OCI-LY7 (cell line): ENCODE measurements around the gene RFX2. TPM values are rescaled to one million over a fixed set of nuclear protein-coding genes. Genes with fewer than 3 reads are reported as not detected.

Experiments
- BruUV-seq: library from RNA; stranded (reverse); fragments of 400-500 nt; replicated peaks from 2 replicates; lab custom pipeline; 2021; lab: Mats Ljungman, UMichigan
- CTCF ChIA-PET: fragments of 300-600 bp; sonication (Branson Sonifier 250); formaldehyde crosslinking; loops from one replicate; lab custom pipeline; 2022; ENCODE audit warnings: antibody characterized with exemption; ENCODE audit not compliant: unreplicated experiment; lab: Charles Lee
- POLR2A ChIA-PET: fragments of 300-600 bp; sonication (Branson Sonifier 250); formaldehyde crosslinking; loops from one replicate; lab custom pipeline; 2022; ENCODE audit warnings: antibody characterized with exemption; lab: Charles Lee
- DNase-seq: peaks from one replicate; pipeline ENCODE4 v3.0.0-alpha.2; 2015; ENCODE audit warnings: low spot score
- H2AFZ ChIP-seq: fragments of 200-600 bp; sonication (generic), shearing (Covaris generic); 2 replicates; pipeline ENCODE4 v1.6.1; 2014; ENCODE audit warnings: mild to moderate bottlenecking, antibody characterized with exemption, low read length, moderate library complexity
- H3K27ac ChIP-seq: fragments of 200-600 bp; sonication (generic); 2 replicates; pipeline ENCODE4 v1.5.1; 2014; ENCODE audit warnings: mixed run types, low read depth, mild to moderate bottlenecking, moderate library complexity, low read length, inconsistent platforms; ENCODE audit not compliant: poor library complexity, severe bottlenecking
- H3K36me3 ChIP-seq: fragments of 200-600 bp; sonication (generic); 2 replicates; pipeline ENCODE4 v1.6.1; 2014; ENCODE audit warnings: mild to moderate bottlenecking, antibody characterized with exemption, low read length, moderate library complexity, mixed read lengths; ENCODE audit not compliant: insufficient read depth
- H3K4me1 ChIP-seq: fragments of 200-600 bp; sonication (generic); 2 replicates; pipeline ENCODE4 v1.5.1; 2014; ENCODE audit warnings: mild to moderate bottlenecking, low read length; ENCODE audit not compliant: insufficient read depth, poor library complexity, severe bottlenecking
- H3K4me2 ChIP-seq: fragments of 200-600 bp; sonication (generic); 2 replicates; pipeline ENCODE4 v1.6.1; 2014; ENCODE audit warnings: mild to moderate bottlenecking, low read length
- H3K4me3 ChIP-seq: fragments of 200-600 bp; sonication (generic); 2 replicates; pipeline ENCODE4 v1.5.1; 2014; ENCODE audit warnings: mild to moderate bottlenecking, low read depth, low read length; ENCODE audit not compliant: poor library complexity, severe bottlenecking
- H3K79me2 ChIP-seq: fragments of 200-600 bp; sonication (generic); 2 replicates; pipeline ENCODE4 v1.6.1; 2016; ENCODE audit warnings: low read depth, mild to moderate bottlenecking, low read length, moderate library complexity, mixed read lengths; ENCODE audit not compliant: insufficient read depth
- H3K9me2 ChIP-seq: fragments of 200-600 bp; sonication (generic); 2 replicates; pipeline ENCODE4 v1.6.1; 2016; ENCODE audit warnings: mild to moderate bottlenecking, low read length, mixed read lengths; ENCODE audit not compliant: insufficient read depth
- H3K9me3 ChIP-seq: fragments of 200-600 bp; sonication (generic); 2 replicates; pipeline ENCODE4 v1.6.1; 2014; ENCODE audit warnings: mild to moderate bottlenecking, mixed run types, low read length, mixed read lengths
- H4K20me1 ChIP-seq: fragments of 200-600 bp; sonication (generic); 2 replicates; pipeline ENCODE4 v1.6.1; 2014; ENCODE audit warnings: mild to moderate bottlenecking, antibody characterized with exemption, low read length, moderate library complexity, mixed read lengths; ENCODE audit not compliant: insufficient read depth
- EZH2phosphoT487 ChIP-seq: fragments of 200-600 bp; sonication (generic); IDR thresholded peaks from 2 replicates; pipeline ENCODE4 v1.6.1; 2018; ENCODE audit warnings: low read depth, borderline replicate concordance, mild to moderate bottlenecking, mixed run types, antibody characterized with exemption, low read length, moderate library complexity, mixed read lengths
- intact Hi-C: fragments of 100-400 bp; cut with micrococcal nuclease; formaldehyde crosslinking; loops from one replicate; pipeline ENCODE4 v1.10.0; 2022; ENCODE audit not compliant: unreplicated experiment
- total RNA-seq, 2 experiments: library from RNA; depleted of rRNA in 1 of 2; stranded (reverse); fragments of >200 nt in 1 of 2; shearing (Covaris generic) in 1 of 2; gene quantifications; 2 replicates each; pipeline ENCODE4 v1.2.3, GENCODE V29; 2014 to 2022
- TF ChIP-seq, protein P1 (sequence below): fragments of 200-600 bp; sonication (generic); conservative IDR thresholded peaks from 2 replicates; pipeline ENCODE4 v1.5.1; 2014; ENCODE audit warnings: mild to moderate bottlenecking, antibody characterized with exemption, low read length, moderate library complexity, mixed read lengths

The RFX2 gene
- total RNA-seq, 2 experiments from 2014 or later = 11.0 to 11.8 TPM

DNA sequence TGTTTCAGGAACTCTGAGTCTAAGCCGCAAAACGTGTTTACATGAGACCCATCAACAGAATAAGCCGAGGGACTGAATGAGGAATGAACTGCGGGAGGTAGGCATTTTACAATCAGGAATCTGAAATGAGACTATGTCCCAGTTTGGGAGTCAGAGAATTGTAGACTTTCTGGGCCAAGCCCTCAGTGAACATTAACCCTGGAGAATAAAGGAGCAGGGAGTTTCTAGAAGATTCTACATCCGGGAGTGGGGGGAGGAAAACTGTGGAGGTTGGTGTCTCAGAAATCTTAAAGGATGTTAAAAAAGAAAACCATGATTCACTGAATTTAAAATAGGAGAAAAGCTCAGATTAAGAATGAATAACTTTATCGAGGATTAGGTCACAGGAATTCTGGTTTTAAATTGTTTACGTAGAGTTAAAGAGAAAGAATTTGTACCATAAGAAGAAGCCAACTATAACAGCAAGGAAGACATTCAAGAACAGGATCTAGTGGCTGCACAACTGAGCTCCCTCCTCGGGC, 18.5 kb downstream of the RFX2 start:
- DNase-seq = no peak
- H3K9me2 ChIP-seq = no peaks in the 10 kb centered on the region
- H3K9me3 ChIP-seq = no peaks in the 10 kb centered on the region
- no peak overlapping the region for H3K27ac ChIP-seq
- no peaks in the 10 kb centered on the region for H3K36me3 ChIP-seq
- no peak overlapping the region for H3K4me3 ChIP-seq
- H2AFZ ChIP-seq = no peak overlapping the region
- ChIA-PET POLR2A (no interaction called here), CTCF (interaction anchor here (0.6 kb wide), 1 partner anchor 35 kb away, joined by 8 read pairs; no protein-coding TSS in a partner anchor)
- no peak overlapping the region for H3K4me2 ChIP-seq
- intact Hi-C loops = no loop called here
- no peaks in the 10 kb centered on the region for H4K20me1 ChIP-seq
- TF ChIP-seq, protein P1, sequence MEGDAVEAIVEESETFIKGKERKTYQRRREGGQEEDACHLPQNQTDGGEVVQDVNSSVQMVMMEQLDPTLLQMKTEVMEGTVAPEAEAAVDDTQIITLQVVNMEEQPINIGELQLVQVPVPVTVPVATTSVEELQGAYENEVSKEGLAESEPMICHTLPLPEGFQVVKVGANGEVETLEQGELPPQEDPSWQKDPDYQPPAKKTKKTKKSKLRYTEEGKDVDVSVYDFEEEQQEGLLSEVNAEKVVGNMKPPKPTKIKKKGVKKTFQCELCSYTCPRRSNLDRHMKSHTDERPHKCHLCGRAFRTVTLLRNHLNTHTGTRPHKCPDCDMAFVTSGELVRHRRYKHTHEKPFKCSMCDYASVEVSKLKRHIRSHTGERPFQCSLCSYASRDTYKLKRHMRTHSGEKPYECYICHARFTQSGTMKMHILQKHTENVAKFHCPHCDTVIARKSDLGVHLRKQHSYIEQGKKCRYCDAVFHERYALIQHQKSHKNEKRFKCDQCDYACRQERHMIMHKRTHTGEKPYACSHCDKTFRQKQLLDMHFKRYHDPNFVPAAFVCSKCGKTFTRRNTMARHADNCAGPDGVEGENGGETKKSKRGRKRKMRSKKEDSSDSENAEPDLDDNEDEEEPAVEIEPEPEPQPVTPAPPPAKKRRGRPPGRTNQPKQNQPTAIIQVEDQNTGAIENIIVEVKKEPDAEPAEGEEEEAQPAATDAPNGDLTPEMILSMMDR = no peak
- no peak for TF ChIP-seq EZH2phosphoT487
- H3K4me1 ChIP-seq = peaks cover 17% of the 10 kb centered on the region
- H3K79me2 ChIP-seq = no peaks in the 10 kb centered on the region
- BruUV-seq = no TSS peak

DNA sequence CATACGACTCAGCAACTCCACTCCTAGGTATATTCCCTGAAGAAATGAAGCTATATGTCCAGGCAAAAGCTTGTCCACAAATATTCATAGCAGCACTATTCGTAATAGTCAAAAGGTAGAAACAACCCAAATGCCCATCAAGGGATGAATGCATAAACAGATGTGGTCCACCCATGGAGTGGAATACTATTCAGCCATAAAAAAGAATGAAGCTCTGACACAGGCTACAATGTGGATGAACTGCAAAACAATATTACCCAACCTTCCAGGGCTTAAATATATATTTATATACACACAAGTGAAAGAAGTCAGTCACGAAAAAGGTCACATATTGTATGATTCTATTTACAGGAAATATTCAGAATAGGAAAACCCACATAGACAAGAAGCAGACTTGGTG, 19.7 kb downstream of the RFX2 start:
- no TSS peak for BruUV-seq
- TF ChIP-seq, protein P1 = no peak
- TF ChIP-seq EZH2phosphoT487 = no peak
- H3K9me2 ChIP-seq = no peaks in the 10 kb centered on the region
- H3K9me3 ChIP-seq = no peaks in the 10 kb centered on the region
- H3K4me3 ChIP-seq = no peak overlapping the region
- POLR2A ChIA-PET = no interaction called here
- intact Hi-C loops = no loop called here
- H3K36me3 ChIP-seq = no peaks in the 10 kb centered on the region
- H3K4me1 ChIP-seq = peaks cover 21% of the 10 kb centered on the region
- DNase-seq = no peak
- no peak overlapping the region for H2AFZ ChIP-seq
- H3K79me2 ChIP-seq = no peaks in the 10 kb centered on the region
- H4K20me1 ChIP-seq = peaks cover 6% of the 10 kb centered on the region; the same call in 1 of the 2 replicates
- no peak overlapping the region for H3K27ac ChIP-seq
- H3K4me2 ChIP-seq = no peak overlapping the region
- CTCF ChIA-PET = no interaction called here

DNA sequence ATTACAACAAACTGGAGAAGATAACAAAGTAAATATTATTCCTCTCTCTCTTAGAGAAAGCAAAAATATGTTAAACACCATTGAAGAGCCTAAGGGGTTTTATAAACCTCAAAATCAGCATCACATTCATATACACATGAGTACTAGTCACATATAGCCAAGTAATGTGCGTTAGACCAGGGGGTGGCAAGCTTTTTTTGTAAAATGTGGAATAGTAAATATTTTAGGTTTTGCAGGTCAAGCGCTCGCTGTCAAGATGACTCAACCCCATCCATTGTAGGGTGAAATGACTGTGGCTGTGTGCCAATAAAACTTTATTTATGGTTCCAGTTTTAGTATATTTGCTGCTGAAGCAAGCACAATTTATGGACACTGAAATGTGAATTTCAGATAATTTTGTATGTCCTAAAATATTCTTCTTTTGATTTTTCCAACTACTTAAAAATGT, 21.7 kb downstream of the RFX2 start:
- CTCF ChIA-PET = no interaction called here
- H3K79me2 ChIP-seq = no peaks in the 10 kb centered on the region
- H4K20me1 ChIP-seq = peaks cover 6% of the 10 kb centered on the region; the same call in 1 of the 2 replicates
- TF ChIP-seq, protein P1 = no peak
- no peak for TF ChIP-seq EZH2phosphoT487
- no peak overlapping the region for H3K27ac ChIP-seq
- no peak overlapping the region for H3K4me3 ChIP-seq
- no TSS peak for BruUV-seq
- no peaks in the 10 kb centered on the region for H3K9me3 ChIP-seq
- peaks cover 21% of the 10 kb centered on the region for H3K4me1 ChIP-seq
- DNase-seq = no peak
- intact Hi-C loops = no loop called here
- H3K36me3 ChIP-seq = no peaks in the 10 kb centered on the region
- H2AFZ ChIP-seq = no peak overlapping the region
- peak overlapping the region; percentile 43; the same call in 1 of the 2 replicates for H3K4me2 ChIP-seq
- H3K9me2 ChIP-seq = no peaks in the 10 kb centered on the region
- POLR2A ChIA-PET = no interaction called here
